ENCODE data around the gene ZPR1.
A peak's percentile ranks its signal among the peaks of the same experiment; 100 is the strongest.
"Not testable (repeated sequence)": the region's sequence is repeated elsewhere in the genome, so short reads cannot be mapped to it uniquely, and the experiment has no call there.

Gene ZPR1

GRCh38 chr11:116762132-116762531, 25.7 kb downstream of the ZPR1 start:
- DNase-seq (ENCODE audit: low read depth in 2 of 2), result no peak

GRCh38 chr11:116756044-116756443, 31.8 kb downstream of the ZPR1 start:
- DNase-seq (ENCODE audit: low read depth in 2 of 2), result not testable (repeated sequence)

- no peak for DNase-seq (ENCODE audit: low read depth in 2 of 2)
These were observed 37.6 kb downstream of the ZPR1 start for GRCh38 chr11:116750070-116750718.

- DNase-seq (ENCODE audit: low read depth in 2 of 2), result no peak
These were observed 45.7 kb downstream of the ZPR1 start for GRCh38 chr11:116742104-116742503.

- no peak for DNase-seq (ENCODE audit: low read depth in 2 of 2)
These were observed 47.1 kb downstream of the ZPR1 start for GRCh38 chr11:116740741-116741140.

- no peak for DNase-seq (ENCODE audit: low read depth in 2 of 2)
These were observed 48.8 kb downstream of the ZPR1 start for GRCh38 chr11:116738975-116739374.

GRCh38 chr11:116736763-116737162, 51.1 kb downstream of the ZPR1 start:
- DNase-seq (ENCODE audit: low read depth in 2 of 2), result no peak

GRCh38 chr11:116733969-116734508, 53.8 kb downstream of the ZPR1 start:
- DNase-seq (ENCODE audit: low read depth in 2 of 2), result no peak

GRCh38 chr11:116733043-116733755, 54.6 kb downstream of the ZPR1 start:
- no peak for DNase-seq (ENCODE audit: low read depth in 2 of 2)

- DNase-seq (ENCODE audit: low read depth in 2 of 2), result peak; percentile 23 to 28
These were observed 55.4 kb downstream of the ZPR1 start for GRCh38 chr11:116732271-116733042.

GRCh38 chr11:116731821-116732220, 56.0 kb downstream of the ZPR1 start:
- no peak for DNase-seq (ENCODE audit: low read depth in 2 of 2)

- no peak for DNase-seq (ENCODE audit: low read depth in 2 of 2)
These were observed 56.6 kb downstream of the ZPR1 start for GRCh38 chr11:116731097-116731761.

GRCh38 chr11:116730601-116731000, 57.2 kb downstream of the ZPR1 start:
- DNase-seq (ENCODE audit: low read depth in 2 of 2), result no peak

- no peak for DNase-seq (ENCODE audit: low read depth in 2 of 2)
These were observed 57.6 kb downstream of the ZPR1 start for GRCh38 chr11:116730241-116730561.

GRCh38 chr11:116729501-116730240, 58.2 kb downstream of the ZPR1 start:
- DNase-seq (ENCODE audit: low read depth in 2 of 2), result no peak

GRCh38 chr11:116727990-116728389, 59.8 kb downstream of the ZPR1 start:
- DNase-seq (ENCODE audit: low read depth in 2 of 2), result no peak

- DNase-seq (ENCODE audit: low read depth in 2 of 2), result no peak
These were observed 62.2 kb downstream of the ZPR1 start for GRCh38 chr11:116725434-116726221.

GRCh38 chr11:116724813-116725212, 63.0 kb downstream of the ZPR1 start:
- no peak for DNase-seq (ENCODE audit: low read depth in 2 of 2)

Measured in stimulated activated CD8-positive, alpha-beta memory T cell treated with anti-CD3 and anti-CD28 coated beads, Interleukin-2, amount 100 ng/mL, for 1 hour (primary cell).